Endothelial cell of umbilical vein (primary cell): Measurements from ENCODE around the gene CORO2B. TPM values are rescaled to one million over a fixed set of nuclear protein-coding genes. Genes with fewer than 3 reads are reported as not detected.

Source experiments
- BruUV-seq: library from RNA; stranded (reverse); fragments of 400-500 nt; replicated peaks from 2 replicates; lab custom pipeline; 2021; lab: Mats Ljungman, UMichigan
- CTCF ChIA-PET: fragments of 300-600, 350-600 bp; sonication (Branson Sonifier 250); formaldehyde crosslinking; loops from one replicate; lab custom pipeline; 2021; ENCODE audit warnings: antibody characterized with exemption, inconsistent platforms; lab: Charles Lee
- POLR2A ChIA-PET: fragments of 300-600, 350-600 bp; sonication (Branson Sonifier 250); formaldehyde crosslinking; loops from one replicate; lab custom pipeline; 2021; ENCODE audit warnings: antibody characterized with exemption, inconsistent platforms; lab: Charles Lee
- DNase-seq: peaks from one replicate; pipeline ENCODE4 v3.0.0-alpha.2; 2011; ENCODE audit warnings: low read depth, low spot score
- FAIRE-seq: peaks from 2 replicates; lab custom pipeline; 2011; peaks lifted over from hg19 to GRCh38; lab: Jason Lieb, UNC
- H2AFZ ChIP-seq: 2 replicates; pipeline ENCODE4 v1.6.0; 2012; ENCODE audit warnings: low read depth, low read length, control low read depth, inconsistent platforms
- H3K27ac ChIP-seq: 2 replicates; pipeline ENCODE4 v1.5.1; 2011; ENCODE audit warnings: low read depth, mild to moderate bottlenecking, control low read depth, low read length, moderate library complexity; ENCODE audit not compliant: insufficient read depth
- H3K27me3 ChIP-seq, 2 experiments: 2 replicates each; pipeline versions ENCODE4 v1.6.0 to v1.6.1; 2011; ENCODE audit warnings: low read length in 2 of 2, mixed read lengths in 1 of 2; ENCODE audit not compliant: control insufficient read depth in 2 of 2, insufficient read depth in 2 of 2
- H3K36me3 ChIP-seq, 2 experiments: 2 replicates in 1 of 2; 3 replicates in 1 of 2; pipeline ENCODE4 v1.5.1; 2011; ENCODE audit warnings: low read length in 2 of 2, mild to moderate bottlenecking in 1 of 2, moderate library complexity in 1 of 2; ENCODE audit not compliant: control insufficient read depth in 2 of 2, insufficient read depth in 2 of 2; ENCODE audit errors: extremely low read depth in 1 of 2
- H3K4me1 ChIP-seq: 3 replicates; pipeline ENCODE4 v1.5.1; 2011; ENCODE audit warnings: mild to moderate bottlenecking, low read length; ENCODE audit not compliant: control insufficient read depth, insufficient read depth; ENCODE audit errors: extremely low read depth
- H3K4me2 ChIP-seq: 2 replicates; pipeline ENCODE4 v1.6.1; 2011; ENCODE audit warnings: low read length, control low read depth, mixed read lengths; ENCODE audit not compliant: insufficient read depth
- H3K4me3 ChIP-seq, 3 experiments: fragments of 200-600 bp in 1 of 3; sonication (generic), shearing (Covaris generic) in 1 of 3; replicated peaks in 1 of 3; 2 replicates each; pipeline ENCODE4 v1.5.1; 2011 to 2016; ENCODE audit warnings: control low read depth in 3 of 3, low read length in 3 of 3, mild to moderate bottlenecking in 2 of 3, inconsistent platforms in 1 of 3, low read depth in 1 of 3, moderate library complexity in 1 of 3; ENCODE audit not compliant: insufficient read depth in 1 of 3
- H3K79me2 ChIP-seq: 2 replicates; pipeline ENCODE4 v1.6.0; 2012; ENCODE audit warnings: low read length, inconsistent platforms; ENCODE audit not compliant: control insufficient read depth, insufficient read depth
- H3K9ac ChIP-seq: replicated peaks from 2 replicates; pipeline ENCODE3; 2011; ENCODE audit warnings: low read length, control low read depth; ENCODE audit not compliant: insufficient read depth; ENCODE audit errors: extremely low read depth
- H3K9me1 ChIP-seq: replicated peaks from 3 replicates; pipeline ENCODE4 v1.6.0; 2011; ENCODE audit warnings: mild to moderate bottlenecking, low read length; ENCODE audit not compliant: control insufficient read depth, insufficient read depth; ENCODE audit errors: extremely low read depth
- H3K9me3 ChIP-seq: replicated peaks from 2 replicates; pipeline ENCODE4 v1.5.1; 2012; ENCODE audit warnings: low read length, inconsistent platforms; ENCODE audit not compliant: control insufficient read depth, insufficient read depth
- H4K20me1 ChIP-seq: replicated peaks from 2 replicates; pipeline ENCODE3; 2011; ENCODE audit warnings: mild to moderate bottlenecking, low read length; ENCODE audit not compliant: control insufficient read depth, insufficient read depth; ENCODE audit errors: extremely low read depth
- EZH2 ChIP-seq: IDR thresholded peaks from 2 replicates; pipeline ENCODE4 v1.6.1; 2012; ENCODE audit warnings: borderline replicate concordance, low read depth, mild to moderate bottlenecking, moderate library complexity, low read length, inconsistent platforms; ENCODE audit not compliant: severe bottlenecking
- FOS ChIP-seq: IDR thresholded peaks from 2 replicates; pipeline ENCODE4 v1.6.1; 2011; ENCODE audit warnings: mild to moderate bottlenecking, low read length, moderate library complexity, borderline replicate concordance; ENCODE audit not compliant: insufficient read depth
- GATA2 ChIP-seq: IDR thresholded peaks from 2 replicates; pipeline ENCODE4 v1.7.0; 2011; ENCODE audit warnings: low read depth, mild to moderate bottlenecking, moderate library complexity, mixed read lengths, low read length; ENCODE audit not compliant: insufficient read length, insufficient read depth
- JUN ChIP-seq: IDR thresholded peaks from 2 replicates; pipeline ENCODE4 v1.6.1; 2011; ENCODE audit warnings: borderline replicate concordance, low read depth; ENCODE audit not compliant: insufficient read length, insufficient read depth
- MYC ChIP-seq: IDR thresholded peaks from one replicate; pipeline ENCODE4 v1.6.1; 2011; ENCODE audit warnings: mild to moderate bottlenecking, low read depth, low read length
- POLR2A ChIP-seq: IDR thresholded peaks from 2 replicates; pipeline ENCODE4 v1.6.1; 2012; ENCODE audit warnings: low read depth, mild to moderate bottlenecking, control low read depth, low read length
- POLR2AphosphoS5 ChIP-seq: IDR thresholded peaks from 2 replicates; pipeline ENCODE4 v1.6.1; 2012; ENCODE audit warnings: low read depth, mild to moderate bottlenecking, control low read depth, low read length, moderate library complexity; ENCODE audit not compliant: insufficient read depth
- dilution Hi-C: fragments of 300-500 bp; cut with MboI; formaldehyde crosslinking; loops from one replicate; pipeline ENCODE4 v1.15.0; 2019; ENCODE audit warnings: low sequenced_read_pairs; ENCODE audit not compliant: extremely low pct_ligation_motif_present
- intact Hi-C: fragments of 100-400 bp; cut with micrococcal nuclease; formaldehyde crosslinking; loops from one replicate; pipeline ENCODE4 v1.10.0; 2022
- polyA plus RNA-seq, 4 experiments: library from polyadenylated mRNA; depleted of rRNA in 3 of 4; stranded (reverse) in 3 of 4; unstranded in 1 of 4; fragments of >200 nt; gene quantifications; 2 replicates each; pipeline versions ENCODE4 v1.2.1 to v1.2.3, GENCODE V29; 2011 to 2012; ENCODE audit warnings: missing spikeins in 1 of 4
- total RNA-seq: library from RNA; stranded (reverse); gene quantifications from 2 replicates; pipeline ENCODE4 v1.2.3, GENCODE V29; 2021
- TF ChIP-seq, protein P1 (sequence below): IDR thresholded peaks from 2 replicates; pipeline ENCODE4 v1.6.1; 2011; ENCODE audit not compliant: insufficient read depth, insufficient read length
- TF ChIP-seq, protein P2 (sequence below), 2 donors: IDR thresholded peaks; 1 replicate in 1 of 2; 2 replicates in 1 of 2; pipeline ENCODE4 v1.5.1; 2011; ENCODE audit warnings: low read length in 2 of 2, mild to moderate bottlenecking in 2 of 2, moderate library complexity in 2 of 2, control low read depth in 1 of 2, inconsistent platforms in 1 of 2, low read depth in 1 of 2; ENCODE audit not compliant: insufficient read depth in 1 of 2; ENCODE audit errors: extremely low read depth in 1 of 2

The CORO2B gene
- total and polyA plus RNA-seq, 2 donors (not counting 3 experiments of a cell fraction or from before 2014, with no cell fraction given): 2.4 to 3.7 TPM

DNA sequence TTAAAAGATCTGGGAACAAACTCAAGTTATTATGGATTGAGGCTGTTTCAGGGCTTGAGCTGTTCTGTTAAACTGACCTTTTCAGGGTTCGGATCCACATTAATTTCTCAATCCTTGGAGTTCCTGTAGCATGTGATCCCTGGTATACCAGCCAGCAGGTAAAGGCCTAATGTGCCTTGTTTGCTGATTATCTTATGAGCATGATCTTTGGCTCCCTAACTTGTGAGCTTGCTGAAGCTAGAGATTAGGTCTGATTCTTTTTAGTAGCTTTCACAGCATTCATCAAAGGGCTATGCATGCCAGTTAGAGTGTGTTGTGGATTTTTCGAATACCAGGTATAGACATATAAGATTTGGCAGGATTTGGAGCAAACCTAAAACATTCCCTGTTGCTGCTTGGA lies 10.3 kb downstream of the CORO2B start:
- H3K36me3 ChIP-seq: no peaks in the 10 kb centered on the region
- TF ChIP-seq JUN (no peak), MYC (no peak), EZH2 (no peak), FOS (no peak), POLR2AphosphoS5 (no peak), POLR2A (no peak), GATA2 (no peak)
- TF ChIP-seq, protein P1, sequence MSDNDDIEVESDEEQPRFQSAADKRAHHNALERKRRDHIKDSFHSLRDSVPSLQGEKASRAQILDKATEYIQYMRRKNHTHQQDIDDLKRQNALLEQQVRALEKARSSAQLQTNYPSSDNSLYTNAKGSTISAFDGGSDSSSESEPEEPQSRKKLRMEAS: no peak
- TF ChIP-seq, protein P2, sequence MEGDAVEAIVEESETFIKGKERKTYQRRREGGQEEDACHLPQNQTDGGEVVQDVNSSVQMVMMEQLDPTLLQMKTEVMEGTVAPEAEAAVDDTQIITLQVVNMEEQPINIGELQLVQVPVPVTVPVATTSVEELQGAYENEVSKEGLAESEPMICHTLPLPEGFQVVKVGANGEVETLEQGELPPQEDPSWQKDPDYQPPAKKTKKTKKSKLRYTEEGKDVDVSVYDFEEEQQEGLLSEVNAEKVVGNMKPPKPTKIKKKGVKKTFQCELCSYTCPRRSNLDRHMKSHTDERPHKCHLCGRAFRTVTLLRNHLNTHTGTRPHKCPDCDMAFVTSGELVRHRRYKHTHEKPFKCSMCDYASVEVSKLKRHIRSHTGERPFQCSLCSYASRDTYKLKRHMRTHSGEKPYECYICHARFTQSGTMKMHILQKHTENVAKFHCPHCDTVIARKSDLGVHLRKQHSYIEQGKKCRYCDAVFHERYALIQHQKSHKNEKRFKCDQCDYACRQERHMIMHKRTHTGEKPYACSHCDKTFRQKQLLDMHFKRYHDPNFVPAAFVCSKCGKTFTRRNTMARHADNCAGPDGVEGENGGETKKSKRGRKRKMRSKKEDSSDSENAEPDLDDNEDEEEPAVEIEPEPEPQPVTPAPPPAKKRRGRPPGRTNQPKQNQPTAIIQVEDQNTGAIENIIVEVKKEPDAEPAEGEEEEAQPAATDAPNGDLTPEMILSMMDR (IDR thresholded peaks at IDR 0.05; ENCODE audit: extremely low read depth in 1 of 2, insufficient read depth in 1 of 2, low read depth in 1 of 2, low read length in 2 of 2): no peak
- peaks cover 0 to 2% of the 10 kb centered on the region in 2 experiments for H3K27me3 ChIP-seq
- BruUV-seq: no TSS peak
- H3K4me1 ChIP-seq: peaks cover 13% of the 10 kb centered on the region
- no peaks in the 10 kb centered on the region for H3K9me3 ChIP-seq
- FAIRE-seq (no peak), DNase-seq (no peak)
- H3K4me3 ChIP-seq: no peak overlapping the region
- intact Hi-C loops (no loop called here), dilution Hi-C loops (no loop called here)
- no peaks in the 10 kb centered on the region for H4K20me1 ChIP-seq
- no peaks in the 10 kb centered on the region for H3K9me1 ChIP-seq
- CTCF ChIA-PET: interaction anchor here (0.8 to 1.6 kb wide), 6 partner anchors 10 to 85 kb away, joined by 3 to 8 read pairs (median 3); no protein-coding TSS in a partner anchor
- no peak overlapping the region for H3K4me2 ChIP-seq
- no peak overlapping the region for H3K27ac ChIP-seq
- no peaks in the 10 kb centered on the region for H3K79me2 ChIP-seq
- no peak overlapping the region for H3K9ac ChIP-seq
- POLR2A ChIA-PET: no interaction called here
- H2AFZ ChIP-seq: no peak overlapping the region
